Measurements from ENCODE around the gene SUPT16H.

GRCh38 chr14:21352587-21352986 lies 31.2 kb downstream of the SUPT16H start:
- TF ChIP-seq YY1 (IDR thresholded peaks at IDR 0.05; ENCODE audit: low read depth, low read length) (no peak), CBX5 (IDR thresholded peaks at IDR 0.05; ENCODE audit: low read depth, low read length) (no peak), SIX5 (IDR thresholded peaks at IDR 0.05; ENCODE audit: low read depth, low read length) (no peak), EZH2 (IDR thresholded peaks at IDR 0.05; ENCODE audit: low read depth, low read length, severe bottlenecking) (no peak), RAD21 (IDR thresholded peaks at IDR 0.05 in 1 of 2, conservative IDR thresholded peaks at IDR 0.05 in 1 of 2; ENCODE audit: low read depth in 2 of 2, low read length in 2 of 2) (no peak), CREB1 (IDR thresholded peaks at IDR 0.05) (no peak), BACH1 (IDR thresholded peaks at IDR 0.05; ENCODE audit: low read length) (no peak), CTCF (IDR thresholded peaks at IDR 0.05; ENCODE audit: control extremely low read depth in 1 of 3, insufficient read depth in 1 of 3, low read depth in 1 of 3, low read length in 3 of 3) (no peak), JUND (IDR thresholded peaks at IDR 0.05; ENCODE audit: low read length) (no peak), RFX5 (IDR thresholded peaks at IDR 0.05; ENCODE audit: borderline replicate concordance, low read depth, low read length) (no peak), ZNF274 (IDR thresholded peaks at IDR 0.05; ENCODE audit: borderline replicate concordance, extremely low read depth, low read length) (no peak)
